GM12892 (cell line): ENCODE data around the gene ADK.

Source experiments
- POLR2A ChIP-seq: IDR thresholded peaks from 2 replicates; pipeline ENCODE4 v1.6.1; 2011; ENCODE audit warnings: low read depth, low read length, control low read depth
- POLR2AphosphoS5 ChIP-seq: IDR thresholded peaks from 2 replicates; pipeline ENCODE4 v1.6.1; 2011; ENCODE audit warnings: low read depth, low read length, control low read depth

GRCh38 chr10:74610299-74610698 lies 459.3 kb downstream of the ADK start:
- TF ChIP-seq POLR2AphosphoS5 (no peak), POLR2A (no peak)
